Muscle layer of colon (tissue), 2 donors: Measurements from ENCODE around the gene NFATC1.
"Not testable (repeated sequence)": the region's sequence is repeated elsewhere in the genome, so short reads cannot be mapped to it uniquely, and the experiment has no call there.

Source experiments
- H3K27ac ChIP-seq: one replicate; pipeline ENCODE4 v1.7.0; 2013; ENCODE audit warnings: low read depth, mild to moderate bottlenecking, low read length, moderate library complexity
- H3K27me3 ChIP-seq, 2 donors: one replicate each; pipeline ENCODE4 v1.7.0; 2013; ENCODE audit warnings: low read length in 2 of 2, mild to moderate bottlenecking in 2 of 2; ENCODE audit not compliant: insufficient read depth in 2 of 2, control insufficient read depth in 1 of 2
- H3K36me3 ChIP-seq: one replicate; pipeline ENCODE4 v1.7.0; 2013; ENCODE audit warnings: mild to moderate bottlenecking, low read length; ENCODE audit not compliant: insufficient read depth
- H3K4me1 ChIP-seq: one replicate; pipeline ENCODE4 v1.7.0; 2013; ENCODE audit warnings: mild to moderate bottlenecking, low read length; ENCODE audit not compliant: insufficient read depth
- H3K4me3 ChIP-seq, 2 donors: one replicate each; pipeline ENCODE4 v1.7.0; 2013; ENCODE audit warnings: low read length in 2 of 2, low read depth in 1 of 2, mild to moderate bottlenecking in 1 of 2, moderate library complexity in 1 of 2
- H3K9ac ChIP-seq: one replicate; pipeline ENCODE4 v1.7.0; 2013; ENCODE audit warnings: low read length
- H3K9me3 ChIP-seq: one replicate; pipeline ENCODE4 v1.7.0; 2013; ENCODE audit warnings: mild to moderate bottlenecking, low read length
- donor health status: abdominal sarcoma.
- donor health status: Adenocarcinoma of cecum.

The NFATC1 gene

DNA sequence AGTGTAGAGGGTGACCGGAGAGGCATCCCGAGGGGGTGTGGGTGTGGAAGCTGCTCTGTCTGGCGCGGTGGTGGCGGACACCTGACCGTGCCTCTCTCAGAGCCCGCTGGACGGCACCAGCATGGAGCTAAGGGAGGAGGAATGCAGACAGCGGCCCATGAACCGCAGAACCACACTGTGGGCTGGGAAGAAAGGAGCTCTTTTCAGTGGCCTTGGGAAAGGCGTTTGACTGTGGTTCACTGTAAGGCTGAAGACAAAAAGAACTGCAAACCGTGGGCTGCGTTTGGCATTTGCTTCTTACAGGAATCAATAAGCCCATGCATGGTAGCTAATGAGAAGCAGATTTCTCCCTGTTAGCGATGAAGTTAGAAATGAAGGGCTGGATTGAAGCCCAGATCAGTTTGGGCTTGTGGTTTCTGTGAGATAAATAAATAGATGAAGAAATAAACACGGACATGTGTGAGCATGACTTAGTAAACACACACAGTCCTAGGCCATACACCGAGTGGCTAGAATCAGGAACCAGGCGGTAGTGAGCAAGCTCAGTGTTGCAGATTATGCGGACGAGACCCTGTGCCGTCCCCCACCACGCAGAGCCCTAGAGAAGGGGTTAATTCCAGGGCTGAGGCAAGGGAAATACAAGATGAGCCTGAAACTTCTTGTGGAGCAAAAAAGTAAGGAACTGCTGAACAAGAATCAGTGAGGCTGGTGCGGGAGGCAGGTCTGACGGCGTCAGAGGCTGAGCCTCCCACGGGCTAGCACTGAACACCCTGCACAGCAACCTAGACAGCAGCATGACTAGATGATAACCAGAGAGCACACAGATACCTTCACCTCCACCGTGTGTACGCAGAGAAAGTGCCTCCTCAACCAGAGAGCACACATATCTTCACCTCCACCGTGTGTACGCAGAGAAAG lies 29.3 kb upstream of the NFATC1 start:
- no peaks in the 10 kb centered on the region for H3K4me1 ChIP-seq
- no peak overlapping the region for H3K9ac ChIP-seq
- H3K27me3 ChIP-seq: no peaks in the 10 kb centered on the region
- no peak overlapping the region for H3K4me3 ChIP-seq
- no peaks in the 10 kb centered on the region for H3K9me3 ChIP-seq
- H3K36me3 ChIP-seq: peaks cover 16% of the 10 kb centered on the region
- no peak overlapping the region for H3K27ac ChIP-seq

GRCh38 chr18:79367480-79367879 lies 28.2 kb upstream of the NFATC1 start:
- no peak overlapping the region for H3K4me3 ChIP-seq
- H3K27me3 ChIP-seq: no peaks in the 10 kb centered on the region
- H3K36me3 ChIP-seq: peaks cover 6% of the 10 kb centered on the region
- H3K27ac ChIP-seq: no peak overlapping the region
- H3K9ac ChIP-seq: no peak overlapping the region
- no peaks in the 10 kb centered on the region for H3K4me1 ChIP-seq
- no peaks in the 10 kb centered on the region for H3K9me3 ChIP-seq

- H3K27ac ChIP-seq: no peak overlapping the region
- no peaks in the 10 kb centered on the region for H3K27me3 ChIP-seq
- peaks cover 4% of the 10 kb centered on the region for H3K36me3 ChIP-seq
- H3K4me3 ChIP-seq: no peak overlapping the region
- no peak overlapping the region for H3K9ac ChIP-seq
- H3K9me3 ChIP-seq: no peaks in the 10 kb centered on the region
- H3K4me1 ChIP-seq: no peaks in the 10 kb centered on the region
Observed at GRCh38 chr18:79367989-79368388, 27.7 kb upstream of the NFATC1 start.

- no peaks in the 10 kb centered on the region for H3K4me1 ChIP-seq
- peaks cover 4% of the 10 kb centered on the region for H3K36me3 ChIP-seq
- H3K9ac ChIP-seq: no peak overlapping the region
- no peaks in the 10 kb centered on the region for H3K9me3 ChIP-seq
- no peak overlapping the region for H3K4me3 ChIP-seq
- H3K27ac ChIP-seq: no peak overlapping the region
- no peaks in the 10 kb centered on the region for H3K27me3 ChIP-seq
Observed at GRCh38 chr18:79368681-79369080, 27.0 kb upstream of the NFATC1 start.

GRCh38 chr18:79371561-79372121 lies 24.1 kb upstream of the NFATC1 start:
- no peaks in the 10 kb centered on the region for H3K36me3 ChIP-seq
- no peak overlapping the region for H3K9ac ChIP-seq
- H3K27me3 ChIP-seq: no peaks in the 10 kb centered on the region
- no peak overlapping the region for H3K27ac ChIP-seq
- no peak overlapping the region for H3K4me3 ChIP-seq
- no peaks in the 10 kb centered on the region for H3K4me1 ChIP-seq
- H3K9me3 ChIP-seq: no peaks in the 10 kb centered on the region

- no peak overlapping the region for H3K27ac ChIP-seq
Observed at GRCh38 chr18:79372461-79372860, 23.3 kb upstream of the NFATC1 start.

DNA sequence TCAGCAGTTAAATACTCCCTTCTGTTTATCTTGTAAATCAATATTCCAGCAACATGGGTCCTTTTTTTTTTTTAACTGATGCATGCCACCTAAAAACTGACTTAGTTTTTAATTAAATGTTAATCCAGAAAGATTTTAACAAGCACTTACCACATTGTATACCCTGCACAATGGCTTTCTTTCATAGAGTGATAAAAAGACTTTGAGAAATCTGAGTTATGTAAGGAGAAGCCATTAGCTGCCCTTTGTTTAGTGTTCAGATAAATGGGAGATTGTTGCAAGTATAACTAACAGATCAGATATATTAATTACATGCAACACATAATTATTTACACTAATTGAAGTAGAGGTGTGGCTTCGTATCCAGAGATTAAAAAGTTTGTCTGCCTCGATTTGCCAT lies 22.7 kb upstream of the NFATC1 start:
- H3K27me3 ChIP-seq: no peaks in the 10 kb centered on the region

More at GRCh38 chr18:79372461-79372860, 23.3 kb upstream of the NFATC1 start:
- no peaks in the 10 kb centered on the region for H3K4me1 ChIP-seq
- H3K9me3 ChIP-seq: no peaks in the 10 kb centered on the region
- H3K4me3 ChIP-seq: no peak overlapping the region
- H3K36me3 ChIP-seq: no peaks in the 10 kb centered on the region
- H3K27me3 ChIP-seq: no peaks in the 10 kb centered on the region
- no peak overlapping the region for H3K9ac ChIP-seq

GRCh38 chr18:79373736-79374135 lies 22.0 kb upstream of the NFATC1 start:
- H3K4me3 ChIP-seq: no peak overlapping the region
- no peak overlapping the region for H3K9ac ChIP-seq
- no peaks in the 10 kb centered on the region for H3K27me3 ChIP-seq
- no peak overlapping the region for H3K27ac ChIP-seq
- no peaks in the 10 kb centered on the region for H3K36me3 ChIP-seq
- H3K4me1 ChIP-seq: no peaks in the 10 kb centered on the region
- H3K9me3 ChIP-seq: no peaks in the 10 kb centered on the region

More for the DNA sequence above, 22.7 kb upstream of the NFATC1 start:
- H3K9ac ChIP-seq: no peak overlapping the region
- H3K4me3 ChIP-seq: no peak overlapping the region
- no peaks in the 10 kb centered on the region for H3K4me1 ChIP-seq
- no peak overlapping the region for H3K27ac ChIP-seq
- H3K9me3 ChIP-seq: no peaks in the 10 kb centered on the region
- H3K36me3 ChIP-seq: no peaks in the 10 kb centered on the region

DNA sequence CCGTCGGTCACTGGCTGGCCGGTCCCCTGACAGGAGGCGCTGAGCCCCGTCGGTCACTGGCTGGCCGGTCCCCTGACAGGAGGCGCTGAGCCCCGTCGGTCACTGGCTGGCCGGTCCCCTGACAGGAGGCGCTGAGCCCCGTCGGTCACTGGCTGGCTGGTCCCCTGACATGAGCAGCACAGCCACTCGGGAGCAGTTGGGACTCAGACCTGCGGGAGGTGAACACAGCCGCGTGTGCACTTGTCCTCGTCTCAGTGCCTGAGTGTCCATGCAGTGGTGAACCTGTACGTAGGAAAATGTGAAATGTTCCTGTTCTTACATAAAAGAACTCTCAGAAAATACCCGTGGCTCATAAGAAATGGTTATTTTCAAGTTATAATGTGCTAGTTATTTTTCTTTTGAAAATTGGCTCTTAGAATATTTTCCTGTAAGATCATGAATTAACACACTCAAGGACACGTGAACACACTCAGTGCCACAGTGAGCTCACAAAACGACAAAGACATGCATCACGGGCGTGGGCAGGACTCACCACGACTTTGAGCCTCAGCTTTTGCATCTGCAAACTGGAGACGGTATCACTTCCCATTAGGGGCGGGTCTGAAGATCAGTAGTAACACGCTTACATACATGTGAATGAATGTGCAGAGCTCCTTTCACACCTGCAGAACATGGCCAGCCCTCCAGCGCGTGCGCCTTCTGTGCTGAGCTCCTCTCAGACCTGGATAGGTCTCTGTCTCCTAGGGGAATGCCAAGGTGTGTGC lies 21.1 kb upstream of the NFATC1 start:
- no peak overlapping the region for H3K9ac ChIP-seq
- no peak overlapping the region for H3K27ac ChIP-seq
- H3K36me3 ChIP-seq: no peaks in the 10 kb centered on the region
- no peak overlapping the region for H3K4me3 ChIP-seq
- peaks cover 4% of the 10 kb centered on the region for H3K4me1 ChIP-seq
- H3K27me3 ChIP-seq: no peaks in the 10 kb centered on the region
- H3K9me3 ChIP-seq: no peaks in the 10 kb centered on the region

GRCh38 chr18:79375441-79376154 lies 20.1 kb upstream of the NFATC1 start:
- no peak overlapping the region for H3K27ac ChIP-seq
- no peaks in the 10 kb centered on the region for H3K9me3 ChIP-seq
- H3K36me3 ChIP-seq: no peaks in the 10 kb centered on the region
- no peak overlapping the region for H3K4me3 ChIP-seq
- H3K9ac ChIP-seq: no peak overlapping the region
- peaks cover 4% of the 10 kb centered on the region for H3K4me1 ChIP-seq
- no peaks in the 10 kb centered on the region for H3K27me3 ChIP-seq

DNA sequence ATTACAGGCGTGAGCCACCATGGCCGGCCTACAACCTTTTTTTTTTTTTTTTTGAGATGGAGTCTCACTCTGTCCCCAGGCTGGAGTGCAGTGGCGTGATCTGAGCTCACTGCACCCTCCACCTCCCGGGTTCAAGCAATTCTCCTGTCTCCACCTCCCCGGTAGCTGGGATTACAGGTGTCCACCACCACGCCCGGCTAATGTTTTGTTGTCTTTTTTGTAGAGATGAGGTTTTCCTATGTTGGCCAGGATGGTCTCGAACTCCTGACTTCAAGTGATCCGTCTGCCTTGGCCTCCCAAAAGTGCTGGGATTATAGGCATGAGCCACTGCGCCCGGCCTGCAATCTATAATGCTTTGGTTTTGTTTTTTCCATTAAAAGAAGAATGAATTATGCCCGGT lies 19.1 kb upstream of the NFATC1 start:
- not testable (repeated sequence) for H3K9me3 ChIP-seq, H3K9ac ChIP-seq, H3K27ac ChIP-seq, H3K36me3 ChIP-seq, H3K4me1 ChIP-seq, H3K27me3 ChIP-seq, H3K4me3 ChIP-seq
